Mesenchymal stem cell (in vitro differentiated cells and primary cell): ENCODE results near the gene BCL2L11.

Experiments
- DNase-seq: peaks from one replicate; pipeline ENCODE4 v3.0.0-alpha.2; 2013
- H2AFZ ChIP-seq: one replicate; pipeline ENCODE4 v1.6.1; 2013; ENCODE audit warnings: low read depth, mild to moderate bottlenecking, control low read depth, inconsistent platforms, low read length, moderate library complexity
- H2AK5ac ChIP-seq: 2 replicates; pipeline ENCODE4 v1.6.1; 2013; ENCODE audit warnings: low read length, moderate library complexity, mild to moderate bottlenecking, inconsistent platforms; ENCODE audit not compliant: severe bottlenecking
- H2BK120ac ChIP-seq: one replicate; pipeline ENCODE4 v1.6.1; 2013; ENCODE audit warnings: low read depth, mild to moderate bottlenecking, inconsistent platforms, low read length, moderate library complexity
- H2BK12ac ChIP-seq, 2 experiments: one replicate each; pipeline ENCODE4 v1.6.1; 2013; ENCODE audit warnings: inconsistent platforms in 2 of 2, low read length in 2 of 2, mild to moderate bottlenecking in 2 of 2, moderate library complexity in 2 of 2, control low read depth in 1 of 2
- H2BK15ac ChIP-seq: one replicate; pipeline ENCODE4 v1.6.1; 2013; ENCODE audit warnings: mild to moderate bottlenecking, low read depth, inconsistent platforms; ENCODE audit not compliant: poor library complexity, severe bottlenecking
- H2BK5ac ChIP-seq: 2 replicates; pipeline ENCODE4 v1.6.1; 2013; ENCODE audit warnings: low read depth, mild to moderate bottlenecking, low read length, control low read depth, inconsistent platforms; ENCODE audit not compliant: poor library complexity, severe bottlenecking
- H3K14ac ChIP-seq, 2 experiments: one replicate each; pipeline ENCODE4 v1.6.1; 2013; ENCODE audit warnings: inconsistent platforms in 2 of 2, low read length in 2 of 2, control low read depth in 1 of 2, mild to moderate bottlenecking in 1 of 2, moderate library complexity in 1 of 2
- H3K18ac ChIP-seq, 2 experiments: one replicate each; pipeline ENCODE4 v1.6.1; 2013; ENCODE audit warnings: inconsistent platforms in 2 of 2, low read length in 2 of 2, control low read depth in 1 of 2, low read depth in 1 of 2, mild to moderate bottlenecking in 1 of 2
- H3K23ac ChIP-seq, 2 experiments: one replicate each; pipeline ENCODE4 v1.6.1; 2013; ENCODE audit warnings: inconsistent platforms in 2 of 2, low read length in 2 of 2, mild to moderate bottlenecking in 2 of 2, moderate library complexity in 2 of 2, control low read depth in 1 of 2
- H3K27ac ChIP-seq: 2 replicates; pipeline ENCODE4 v1.5.1; 2013; ENCODE audit warnings: mild to moderate bottlenecking, moderate library complexity, low read length, control low read depth, inconsistent platforms; ENCODE audit not compliant: poor library complexity, severe bottlenecking
- H3K27me3 ChIP-seq, 2 experiments: 2 replicates each; pipeline versions ENCODE4 v1.6.1 to v1.7.0; 2013; ENCODE audit warnings: low read length in 2 of 2, mild to moderate bottlenecking in 2 of 2, moderate library complexity in 2 of 2, control low read depth in 1 of 2, inconsistent platforms in 1 of 2; ENCODE audit not compliant: control insufficient read depth in 1 of 2, insufficient read depth in 1 of 2
- H3K36me3 ChIP-seq, 2 experiments: 2 replicates each; pipeline versions ENCODE4 v1.6.1 to v1.7.0; 2013; ENCODE audit warnings: low read length in 2 of 2, control low read depth in 1 of 2, inconsistent platforms in 1 of 2, low read depth in 1 of 2, mild to moderate bottlenecking in 1 of 2; ENCODE audit not compliant: insufficient read depth in 2 of 2, control insufficient read depth in 1 of 2
- H3K4ac ChIP-seq, 2 experiments: one replicate each; pipeline ENCODE4 v1.6.1; 2013; ENCODE audit warnings: inconsistent platforms in 2 of 2, low read length in 2 of 2, mild to moderate bottlenecking in 2 of 2, moderate library complexity in 2 of 2, control low read depth in 1 of 2, low read depth in 1 of 2
- H3K4me1 ChIP-seq: 2 replicates; pipeline ENCODE4 v1.6.1; 2013; ENCODE audit warnings: low read depth, low read length, control low read depth; ENCODE audit not compliant: control insufficient read depth, insufficient read depth
- H3K4me2 ChIP-seq: 2 replicates; pipeline ENCODE4 v1.6.1; 2013; ENCODE audit warnings: low read length, mild to moderate bottlenecking, inconsistent platforms; ENCODE audit not compliant: poor library complexity, severe bottlenecking
- H3K4me3 ChIP-seq, 2 experiments: 2 replicates each; pipeline versions ENCODE4 v1.5.1 to v1.7.0; 2013; ENCODE audit warnings: low read length in 2 of 2, mild to moderate bottlenecking in 2 of 2, control low read depth in 1 of 2, low read depth in 1 of 2; ENCODE audit not compliant: insufficient read depth in 1 of 2
- H3K79me1 ChIP-seq: replicated peaks from 2 replicates; pipeline ENCODE4 v1.6.1; 2013; ENCODE audit warnings: mild to moderate bottlenecking, control low read depth, low read length, inconsistent platforms; ENCODE audit not compliant: poor library complexity, severe bottlenecking
- H3K9ac ChIP-seq: 2 replicates; pipeline ENCODE4 v1.7.0; 2013; ENCODE audit warnings: mild to moderate bottlenecking, low read length, moderate library complexity
- H3K9me3 ChIP-seq: 2 replicates; pipeline ENCODE4 v1.7.0; 2013; ENCODE audit warnings: mild to moderate bottlenecking, low read length; ENCODE audit not compliant: control insufficient read depth
- H4K8ac ChIP-seq: one replicate; pipeline ENCODE4 v1.6.1; 2013; ENCODE audit warnings: inconsistent platforms, mild to moderate bottlenecking, low read length, moderate library complexity
- H4K91ac ChIP-seq: one replicate; pipeline ENCODE4 v1.6.1; 2013; ENCODE audit warnings: mild to moderate bottlenecking, low read length, inconsistent platforms
- WGBS: methylation state at CpG from one replicate; pipeline ENCODE4 v1.1.7; 2013; ENCODE audit warnings: mixed read lengths; 5-methylcytosine and 5-hydroxymethylcytosine counted together

The BCL2L11 gene

GRCh38 chr2:111173856-111174255, 53.1 kb downstream of the BCL2L11 start:
- Histone ChIP-seq H4K91ac (no peak overlapping the region), H3K4me1 (peaks cover 16% of the 10 kb centered on the region), H3K23ac (no peak overlapping the region), H3K27me3 (peaks cover 0 to 7% of the 10 kb centered on the region in 2 experiments), H3K36me3 (no peaks in the 10 kb centered on the region), H4K8ac (no peak overlapping the region), H2BK5ac (no peak overlapping the region), H3K4me2 (no peak overlapping the region), H3K14ac (no peak overlapping the region), H3K27ac (no peak overlapping the region), H2BK15ac (no peak overlapping the region), H3K18ac (no peak overlapping the region), H3K4ac (no peak overlapping the region), H2BK12ac (no peak overlapping the region), H3K9me3 (no peaks in the 10 kb centered on the region), H3K4me3 (no peak overlapping the region), H3K9ac (no peak overlapping the region), H2AFZ (no peak overlapping the region), H2AK5ac (no peak overlapping the region), H2BK120ac (no peak overlapping the region), H3K79me1 (no peaks in the 10 kb centered on the region)
- DNase-seq, result no peak
- WGBS, result 93% methylated on average over 5 of the region's 6 CpGs

GRCh38 chr2:111175615-111176014, 54.9 kb downstream of the BCL2L11 start:
- Histone ChIP-seq H3K4me2 (no peak overlapping the region), H3K27me3 (peaks cover 0 to 9% of the 10 kb centered on the region in 2 experiments), H3K14ac (no peak overlapping the region), H3K4ac (no peak overlapping the region), H2BK120ac (no peak overlapping the region), H3K27ac (no peak overlapping the region), H3K9me3 (no peaks in the 10 kb centered on the region), H2BK15ac (no peak overlapping the region), H2BK5ac (no peak overlapping the region), H3K9ac (no peak overlapping the region), H3K23ac (no peak overlapping the region), H3K18ac (no peak overlapping the region), H4K8ac (no peak overlapping the region), H2AK5ac (no peak overlapping the region), H3K4me3 (no peak overlapping the region), H2BK12ac (no peak overlapping the region), H3K36me3 (no peaks in the 10 kb centered on the region), H3K79me1 (no peaks in the 10 kb centered on the region), H2AFZ (no peak overlapping the region), H4K91ac (no peak overlapping the region), H3K4me1 (peaks cover 17% of the 10 kb centered on the region)
- DNase-seq, result no peak
- 84% methylated on average over 4 of the region's 4 CpGs for WGBS

- 89% methylated on average over 7 of the region's 7 CpGs for WGBS
Observed at GRCh38 chr2:111176388-111176787, 55.7 kb downstream of the BCL2L11 start.

DNA sequence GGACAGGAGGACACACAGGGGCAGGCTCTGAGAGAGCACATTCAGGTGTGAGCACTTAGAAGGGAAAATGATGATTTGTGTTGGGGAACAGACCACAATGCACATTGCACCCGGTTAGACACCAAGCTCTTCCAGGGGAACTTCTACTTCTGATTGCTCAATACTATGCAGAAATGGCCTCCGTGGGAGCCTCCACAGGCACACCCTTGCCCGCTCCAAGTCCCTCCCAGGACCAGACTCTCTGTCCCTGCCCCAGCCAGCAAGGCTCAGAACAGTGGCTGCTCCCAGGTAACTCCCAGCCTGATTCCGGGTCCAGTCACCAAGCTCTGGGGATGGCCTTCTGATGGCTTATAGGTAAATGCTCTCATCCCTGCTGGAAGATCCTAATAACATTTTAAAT, 56.2 kb downstream of the BCL2L11 start:
- H2BK15ac ChIP-seq, result no peak overlapping the region

More at GRCh38 chr2:111176388-111176787, 55.7 kb downstream of the BCL2L11 start:
- DNase-seq, result no peak
- H4K8ac ChIP-seq, result no peak overlapping the region
- no peak overlapping the region for H3K4ac ChIP-seq
- no peak overlapping the region for H2BK120ac ChIP-seq
- H2AK5ac ChIP-seq, result no peak overlapping the region
- H3K14ac ChIP-seq, result no peak overlapping the region
- H3K4me2 ChIP-seq, result no peak overlapping the region
- peaks cover 15% of the 10 kb centered on the region for H3K4me1 ChIP-seq
- H2BK12ac ChIP-seq, result no peak overlapping the region
- H2AFZ ChIP-seq, result no peak overlapping the region
- H3K9ac ChIP-seq, result no peak overlapping the region
- H3K27ac ChIP-seq, result no peak overlapping the region
- no peak overlapping the region for H2BK5ac ChIP-seq
- no peak overlapping the region for H4K91ac ChIP-seq
- H3K18ac ChIP-seq, result no peak overlapping the region
- H2BK15ac ChIP-seq, result no peak overlapping the region
- no peak overlapping the region for H3K23ac ChIP-seq
- H3K9me3 ChIP-seq, result no peaks in the 10 kb centered on the region
- H3K79me1 ChIP-seq, result no peaks in the 10 kb centered on the region
- no peak overlapping the region for H3K4me3 ChIP-seq
- no peaks in the 10 kb centered on the region for H3K36me3 ChIP-seq
- H3K27me3 ChIP-seq, result peaks cover 0 to 9% of the 10 kb centered on the region in 2 experiments

More for the DNA sequence above, 56.2 kb downstream of the BCL2L11 start:
- Histone ChIP-seq H2AK5ac (no peak overlapping the region), H2AFZ (no peak overlapping the region), H3K4me1 (peaks cover 14% of the 10 kb centered on the region), H3K79me1 (no peaks in the 10 kb centered on the region), H3K14ac (no peak overlapping the region), H2BK120ac (no peak overlapping the region), H3K27me3 (peaks cover 0 to 13% of the 10 kb centered on the region in 2 experiments), H3K23ac (peak overlapping the region in 1 of 2 experiments; percentile 6), H4K8ac (no peak overlapping the region), H3K9me3 (no peaks in the 10 kb centered on the region), H3K4me3 (no peak overlapping the region), H2BK12ac (no peak overlapping the region), H4K91ac (no peak overlapping the region), H3K4ac (no peak overlapping the region), H3K36me3 (no peaks in the 10 kb centered on the region), H3K18ac (no peak overlapping the region), H2BK5ac (no peak overlapping the region), H3K9ac (no peak overlapping the region), H3K27ac (no peak overlapping the region), H3K4me2 (no peak overlapping the region)
- DNase-seq, result no peak
- WGBS, result 90% methylated on average over 4 of the region's 4 CpGs
